ENCODE results near the gene ZNF221. TPM values are rescaled to one million over a fixed set of nuclear protein-coding genes. Genes with fewer than 3 reads are reported as not detected.

ZNF221 gene
- total RNA-seq (2022; extraction: Qiagen RNA extraction) = 0.30 to 0.74 TPM (median 0.59 TPM) in 5 replicates

GRCh38 chr19:43950834-43951645, at the start of gene ZNF221:
Gene ZNF221, plus strand, starts transcription at chr19:43951228. Its CDS starts 11,499 bp downstream, at chr19:43962727.

GRCh38 chr19:43934985-43935708, 15.9 kb upstream of the ZNF221 start, which contains the start of gene ZNF45:
Gene ZNF45, minus strand, starts transcription at chr19:43935282. Its CDS starts 13,097 bp downstream, at chr19:43922185.

GRCh38 chr19:43983912-43984686, 33.1 kb downstream of the ZNF221 start, which contains the start of gene ZNF155:
Gene ZNF155, plus strand, starts transcription at chr19:43984188. Its CDS starts 4,356 bp downstream, at chr19:43988544.

GRCh38 chr19:44002566-44003460, 51.8 kb downstream of the ZNF221 start, which contains the start of gene ZNF230:
Gene ZNF230, plus strand, starts transcription at chr19:44002957. Its CDS starts 4,122 bp downstream, at chr19:44007079.

Other genes starting within 250 kb of the ZNF221 start
- not detected in 5 replicates for gene IRGC, start 235.2 kb upstream of the ZNF221 start, total RNA-seq (2022; extraction: Qiagen RNA extraction)
- 43.1 to 68.8 TPM (median 61.1 TPM) in 5 replicates for gene SMG9, start 196.3 kb upstream of the ZNF221 start, total RNA-seq (2022; extraction: Qiagen RNA extraction)
- gene KCNN4, start 170.3 kb upstream of the ZNF221 start, total RNA-seq (2022; extraction: Qiagen RNA extraction) = 41.5 to 61.0 TPM (median 58.5 TPM) in 5 replicates
- 0.20 to 0.41 TPM (median 0.25 TPM) in 5 replicates for gene LYPD5, start 148.8 kb upstream of the ZNF221 start, total RNA-seq (2022; extraction: Qiagen RNA extraction)
- 3.3 to 6.1 TPM (median 4.5 TPM) in 5 replicates for gene ZNF283, start 123.9 kb upstream of the ZNF221 start, total RNA-seq (2022; extraction: Qiagen RNA extraction)
- gene ZNF404, start 67.3 kb upstream of the ZNF221 start, total RNA-seq (2022; extraction: Qiagen RNA extraction) = 0.16 to 0.42 TPM (median 0.23 TPM) in 5 replicates
- 9.7 to 11.6 TPM (median 9.9 TPM) in 5 replicates for gene ZNF45, start 15.9 kb upstream of the ZNF221 start, total RNA-seq (2022; extraction: Qiagen RNA extraction)
- 2.3 to 4.3 TPM (median 3.3 TPM) in 5 replicates for gene ZNF155, start 33.0 kb downstream of the ZNF221 start, total RNA-seq (2022; extraction: Qiagen RNA extraction)
- 2.3 to 3.2 TPM (median 2.5 TPM) in 5 replicates for gene ZNF230, start 51.7 kb downstream of the ZNF221 start, total RNA-seq (2022; extraction: Qiagen RNA extraction)
- 2.6 to 5.0 TPM (median 3.8 TPM) in 5 replicates for gene ZNF222, start 74.2 kb downstream of the ZNF221 start, total RNA-seq (2022; extraction: Qiagen RNA extraction)
- gene ZNF223, start 100.8 kb downstream of the ZNF221 start, total RNA-seq (2022; extraction: Qiagen RNA extraction) = 1.6 to 4.0 TPM (median 3.2 TPM) in 5 replicates
- gene ZNF284, start 120.9 kb downstream of the ZNF221 start, total RNA-seq (2022; extraction: Qiagen RNA extraction) = 0.23 to 0.58 TPM (median 0.36 TPM) in 5 replicates
- 8.0 to 10.9 TPM (median 9.9 TPM) in 5 replicates for gene ZNF224, start 143.1 kb downstream of the ZNF221 start, total RNA-seq (2022; extraction: Qiagen RNA extraction)
- 2.5 to 4.1 TPM (median 2.7 TPM) in 5 replicates for gene ZNF225, start 162.2 kb downstream of the ZNF221 start, total RNA-seq (2022; extraction: Qiagen RNA extraction)
- gene ZNF234, start 190.3 kb downstream of the ZNF221 start, total RNA-seq (2022; extraction: Qiagen RNA extraction) = 1.9 to 2.6 TPM (median 2.1 TPM) in 5 replicates
- gene ZNF226, start 213.9 kb downstream of the ZNF221 start, total RNA-seq (2022; extraction: Qiagen RNA extraction) = 17.1 to 22.3 TPM (median 21.6 TPM) in 5 replicates

Measured in A549 treated with Mapracorat at 1 μM for 4 hours (cell line).